Glomerular endothelial cell (primary cell): ENCODE data around the gene PRR15L. TPM values are rescaled to one million over a fixed set of nuclear protein-coding genes. Genes with fewer than 3 reads are reported as not detected.
"Not testable (repeated sequence)": the region's sequence is repeated elsewhere in the genome, so short reads cannot be mapped to it uniquely, and the experiment has no call there.

Experiments used
- DNase-seq: peaks from one replicate; pipeline ENCODE4 v3.0.0-alpha.2; 2011; ENCODE audit warnings: low read depth, low spot score; ENCODE audit errors: extremely low read depth
- total RNA-seq: library from RNA; depleted of rRNA; stranded (reverse); fragments of >200 nt; gene quantifications from 2 replicates; pipeline ENCODE4 v1.2.3, GENCODE V29; 2015

PRR15L gene, protein sequence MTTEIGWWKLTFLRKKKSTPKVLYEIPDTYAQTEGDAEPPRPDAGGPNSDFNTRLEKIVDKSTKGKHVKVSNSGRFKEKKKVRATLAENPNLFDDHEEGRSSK
- total RNA-seq: not detected in 2 replicates

- DNase-seq: no peak
Observed at GRCh38 chr17:47957591-47958490, at the start of gene PRR15L. TSS of gene PRR15L (minus strand) at chr17:47957883. CDS start at chr17:47953234, 4,649 bp downstream.

GRCh38 chr17:48006936-48007709 lies 49.4 kb upstream of the PRR15L start:
- no peak for DNase-seq

DNA sequence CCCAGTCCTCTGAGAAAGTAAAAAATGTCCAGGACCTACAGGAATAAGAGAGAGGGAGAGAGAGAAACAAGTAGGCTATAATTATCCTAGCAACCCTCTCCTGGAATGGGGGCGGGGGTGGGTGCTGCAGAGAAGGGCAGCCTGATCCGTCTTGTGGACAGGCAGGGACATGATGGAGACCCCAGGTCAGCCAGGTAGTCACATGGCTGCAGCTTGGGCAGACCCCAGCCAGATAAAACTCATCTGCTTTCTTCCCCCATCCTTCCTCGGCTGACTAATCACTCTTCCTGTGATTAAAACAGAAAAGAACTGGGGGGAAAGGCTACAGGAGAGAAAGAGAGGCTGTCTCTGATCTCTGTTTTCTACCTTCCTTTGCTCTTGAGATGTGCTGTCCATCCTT lies 47.3 kb upstream of the PRR15L start:
- no peak for DNase-seq

DNA sequence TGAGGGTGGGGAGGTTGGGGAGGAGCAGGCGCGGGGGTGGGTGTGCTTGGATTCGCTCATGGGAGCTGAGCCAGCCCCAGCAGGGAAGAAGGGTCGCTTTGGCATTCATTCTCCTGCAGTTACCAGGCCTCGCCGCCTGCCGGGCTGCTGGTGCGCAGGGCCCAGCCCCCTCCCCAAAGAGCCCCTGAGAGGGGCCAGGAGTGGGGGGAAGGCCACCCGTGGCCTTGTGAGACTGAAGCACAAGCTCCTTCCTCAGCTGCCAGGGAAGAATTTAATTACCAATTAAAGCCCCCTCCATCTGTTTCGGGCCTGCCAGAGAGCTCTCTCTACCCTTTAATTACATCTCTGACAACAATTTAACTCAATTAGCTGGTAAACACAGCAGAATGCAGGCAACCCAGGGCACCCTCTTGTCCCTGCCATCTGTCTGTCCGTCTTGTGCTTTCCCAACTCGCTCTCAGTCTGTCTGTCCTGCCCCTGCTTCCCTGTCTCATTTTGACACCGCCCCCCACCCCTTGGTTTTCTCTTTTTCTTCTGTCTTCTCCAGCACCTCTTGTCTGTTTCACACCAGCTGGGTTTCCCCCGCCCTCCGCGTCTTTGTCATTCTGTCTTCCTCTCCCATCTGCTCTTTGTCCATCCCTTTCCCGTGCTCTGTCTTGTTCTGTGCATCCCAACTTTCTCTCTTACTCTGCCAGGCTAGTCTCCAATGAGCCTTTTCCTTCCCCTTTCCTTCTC lies 45.9 kb upstream of the PRR15L start:
- DNase-seq: no peak

DNA sequence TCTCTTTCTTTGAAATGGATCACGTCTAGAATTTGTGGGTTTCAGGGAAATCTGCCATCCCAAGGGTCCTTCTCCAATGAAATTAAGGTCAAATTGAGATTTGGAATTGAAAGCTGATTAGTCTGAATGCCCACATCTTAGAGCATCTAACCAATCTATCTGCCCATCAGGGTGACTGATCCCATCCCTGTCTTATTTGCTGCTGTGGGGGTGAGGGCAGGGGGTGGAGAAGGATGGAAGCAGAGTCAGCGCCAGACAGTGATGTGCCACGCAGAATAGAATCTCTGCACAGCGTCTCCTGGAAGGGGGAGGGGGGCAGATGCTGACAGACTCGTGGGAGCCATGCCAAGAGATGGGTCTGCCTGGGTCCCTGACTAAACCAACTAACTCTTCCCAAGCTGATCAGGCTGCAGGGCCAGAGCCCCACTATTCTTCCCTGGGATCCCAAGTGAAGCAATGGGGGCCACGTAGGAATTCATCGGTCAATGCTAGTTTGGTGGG lies 45.3 kb upstream of the PRR15L start:
- no peak for DNase-seq

- DNase-seq: peak; percentile 54
Observed at GRCh38 chr17:48002266-48002915, 44.7 kb upstream of the PRR15L start.

GRCh38 chr17:48001657-48002056 lies 44.0 kb upstream of the PRR15L start:
- DNase-seq: not testable (repeated sequence)

DNA sequence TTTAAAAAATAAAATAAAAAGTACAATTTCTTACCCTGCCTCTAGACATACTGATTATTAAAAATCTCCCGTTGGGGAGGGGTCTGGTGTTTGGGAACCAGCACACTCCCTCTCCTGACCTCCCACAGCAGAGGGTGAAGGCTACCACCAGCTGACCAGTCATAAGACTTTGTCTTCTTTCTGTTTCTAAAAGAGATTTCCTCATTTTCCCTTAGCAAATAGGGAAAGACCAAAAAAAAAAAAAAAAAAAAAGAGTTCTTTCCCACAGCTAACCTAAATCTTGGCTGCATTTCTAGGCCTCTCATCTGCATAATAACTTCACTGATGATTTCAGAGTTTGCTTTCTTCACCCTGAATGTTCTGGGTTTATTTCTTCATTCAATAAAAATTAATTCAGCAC lies 43.5 kb upstream of the PRR15L start:
- no peak for DNase-seq

DNA sequence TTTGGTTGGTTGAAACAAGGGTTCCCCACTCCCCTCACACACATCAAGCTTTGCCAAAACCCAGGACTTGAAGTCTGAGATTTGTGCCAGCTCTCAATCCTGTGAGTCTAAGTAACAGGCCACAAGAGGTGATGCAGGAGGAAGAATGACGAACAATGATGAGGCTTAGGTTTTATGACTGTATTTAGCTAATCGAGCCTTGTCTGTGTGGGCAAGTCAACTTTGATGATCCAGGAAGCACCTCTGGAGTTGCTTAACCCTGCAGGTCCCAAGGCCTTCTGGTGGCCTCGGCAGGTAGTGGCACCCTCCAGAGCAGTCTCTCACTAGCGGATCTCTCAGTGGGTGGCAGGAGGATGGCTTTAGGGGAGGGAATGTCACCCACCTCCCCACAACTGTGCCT lies 41.9 kb upstream of the PRR15L start:
- no peak for DNase-seq

DNA sequence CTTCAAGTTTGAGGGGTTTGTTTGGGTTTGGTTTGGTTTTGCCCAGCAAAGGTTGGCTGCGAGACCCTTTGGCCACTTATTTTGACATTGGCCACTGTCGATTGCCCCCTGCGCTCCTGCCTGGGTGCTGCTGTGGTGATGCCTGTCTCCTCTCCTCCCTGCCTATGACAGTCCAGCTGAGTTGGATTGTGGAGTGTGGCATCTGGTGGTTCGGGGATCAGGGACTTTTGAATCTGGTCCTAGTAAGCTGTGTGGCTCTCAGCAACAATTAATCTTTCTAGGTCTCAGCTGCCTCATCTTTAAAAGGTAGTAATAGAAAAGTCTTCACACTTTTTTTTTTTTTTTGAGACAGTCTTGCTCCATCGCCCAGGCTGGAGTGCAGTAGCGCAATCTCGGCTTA lies 40.4 kb upstream of the PRR15L start:
- DNase-seq: no peak

- DNase-seq: no peak
Observed at GRCh38 chr17:47997586-47997985, 39.9 kb upstream of the PRR15L start.

- DNase-seq: no peak
Observed at GRCh38 chr17:47996201-47996600, 38.5 kb upstream of the PRR15L start.

GRCh38 chr17:47995241-47995935 lies 37.7 kb upstream of the PRR15L start:
- no peak for DNase-seq

GRCh38 chr17:47994724-47995123 lies 37.0 kb upstream of the PRR15L start:
- no peak for DNase-seq

DNA sequence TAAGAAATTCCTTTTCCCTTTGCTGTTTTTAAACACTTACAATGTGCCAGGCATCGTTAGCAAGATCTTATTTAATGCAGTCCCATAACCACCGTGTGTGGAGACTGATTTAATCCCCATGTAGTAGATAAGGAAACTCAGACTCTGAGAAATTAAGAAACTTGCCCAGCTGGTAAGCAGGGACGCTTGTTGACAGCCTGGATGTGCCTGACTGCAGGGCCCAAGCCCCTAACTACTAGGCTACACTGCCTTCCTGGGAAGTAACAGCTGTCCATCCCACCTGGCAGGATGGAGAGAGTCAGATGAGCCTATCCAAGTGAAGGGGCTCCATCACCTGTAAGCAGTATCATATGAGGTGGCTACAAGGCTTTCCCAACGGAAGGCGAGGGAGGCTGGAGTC lies 36.3 kb upstream of the PRR15L start:
- no peak for DNase-seq

DNA sequence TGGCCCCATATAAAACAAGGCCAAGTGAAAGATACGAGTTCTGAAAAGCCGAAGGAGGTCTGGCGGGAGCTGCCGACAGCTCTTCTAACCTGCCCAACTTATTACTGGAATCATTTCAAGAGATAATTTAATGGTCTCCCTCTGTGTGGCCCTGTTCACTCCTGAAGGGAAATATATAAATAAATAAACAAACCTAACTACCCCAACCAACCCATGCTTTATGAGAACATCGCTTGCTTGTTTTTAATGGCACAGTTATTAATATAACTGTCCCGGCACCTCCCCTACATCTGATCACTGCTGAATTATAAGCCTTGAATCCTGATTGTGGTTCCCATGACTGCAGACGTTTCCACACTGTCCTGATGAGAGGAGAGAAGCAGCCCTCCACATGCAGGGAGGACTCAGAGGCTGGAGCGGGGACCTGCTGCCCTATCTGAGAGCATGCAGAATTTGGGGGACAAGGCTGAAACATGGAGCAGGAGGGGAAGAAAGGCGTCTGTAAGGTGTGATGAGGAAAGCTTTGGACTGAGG lies 35.4 kb upstream of the PRR15L start:
- DNase-seq: no peak

DNA sequence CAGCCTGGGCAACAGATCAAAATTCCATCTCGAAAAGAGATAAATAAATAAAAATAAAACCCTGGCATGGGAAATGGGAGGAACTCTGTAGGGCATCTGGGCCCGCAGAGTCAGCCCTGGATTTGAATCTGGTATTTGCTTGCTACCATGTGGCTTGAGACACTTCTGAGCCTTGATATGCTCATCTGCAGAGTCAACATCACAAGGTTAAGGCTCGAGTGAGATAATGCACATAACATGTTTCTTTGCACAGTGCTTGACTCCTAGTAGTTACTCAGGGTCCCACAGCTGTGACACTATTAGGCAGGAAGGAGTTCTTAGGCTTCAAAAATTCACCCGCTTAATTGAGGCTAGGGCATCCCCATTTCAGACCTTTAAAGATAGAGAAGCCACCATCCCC lies 34.5 kb upstream of the PRR15L start:
- no peak for DNase-seq

DNA sequence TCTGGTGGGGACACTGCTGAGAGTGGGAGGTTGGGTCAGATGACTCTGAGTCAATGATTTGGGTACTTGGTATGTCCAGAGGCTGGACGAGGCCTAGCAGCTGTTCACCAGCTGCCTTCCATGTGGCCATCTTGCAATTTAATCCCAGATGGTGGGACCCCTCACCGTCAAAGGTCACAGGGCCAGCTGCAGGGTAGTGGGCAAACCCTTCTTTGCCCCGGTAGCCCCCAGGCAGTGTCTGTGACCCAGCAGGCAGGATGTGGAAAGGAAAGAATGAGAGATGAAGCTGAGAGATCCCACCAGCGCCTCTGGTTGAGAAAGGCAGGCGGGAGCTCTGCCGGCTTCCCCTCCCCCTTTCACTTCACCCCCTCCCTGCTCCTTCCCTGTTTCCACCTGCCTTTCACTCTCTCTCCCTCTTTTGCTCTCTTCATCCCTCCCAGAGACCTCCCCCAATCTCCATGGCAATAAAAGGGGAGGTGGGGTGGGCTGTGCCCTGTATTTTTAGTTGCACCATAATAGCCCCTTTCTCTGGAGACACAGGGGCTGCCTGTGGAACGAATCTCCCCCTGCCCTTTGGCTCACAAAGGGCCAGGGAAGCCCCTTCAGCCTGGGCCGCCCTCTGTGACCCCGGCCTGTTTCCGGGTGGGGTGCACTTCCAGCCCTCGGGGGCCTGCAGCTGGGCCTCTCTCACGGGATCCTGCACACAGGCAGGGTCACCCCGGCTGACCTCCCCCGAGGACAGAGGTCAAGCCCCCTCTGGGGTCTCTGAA lies 33.5 kb upstream of the PRR15L start:
- no peak for DNase-seq

- DNase-seq: no peak
Observed at GRCh38 chr17:47989700-47990099, 32.0 kb upstream of the PRR15L start.
